ENCODE results near the gene CEP170B.
"Not testable (repeated sequence)": the region's sequence is repeated elsewhere in the genome, so short reads cannot be mapped to it uniquely, and the experiment has no call there.

CEP170B gene

DNA sequence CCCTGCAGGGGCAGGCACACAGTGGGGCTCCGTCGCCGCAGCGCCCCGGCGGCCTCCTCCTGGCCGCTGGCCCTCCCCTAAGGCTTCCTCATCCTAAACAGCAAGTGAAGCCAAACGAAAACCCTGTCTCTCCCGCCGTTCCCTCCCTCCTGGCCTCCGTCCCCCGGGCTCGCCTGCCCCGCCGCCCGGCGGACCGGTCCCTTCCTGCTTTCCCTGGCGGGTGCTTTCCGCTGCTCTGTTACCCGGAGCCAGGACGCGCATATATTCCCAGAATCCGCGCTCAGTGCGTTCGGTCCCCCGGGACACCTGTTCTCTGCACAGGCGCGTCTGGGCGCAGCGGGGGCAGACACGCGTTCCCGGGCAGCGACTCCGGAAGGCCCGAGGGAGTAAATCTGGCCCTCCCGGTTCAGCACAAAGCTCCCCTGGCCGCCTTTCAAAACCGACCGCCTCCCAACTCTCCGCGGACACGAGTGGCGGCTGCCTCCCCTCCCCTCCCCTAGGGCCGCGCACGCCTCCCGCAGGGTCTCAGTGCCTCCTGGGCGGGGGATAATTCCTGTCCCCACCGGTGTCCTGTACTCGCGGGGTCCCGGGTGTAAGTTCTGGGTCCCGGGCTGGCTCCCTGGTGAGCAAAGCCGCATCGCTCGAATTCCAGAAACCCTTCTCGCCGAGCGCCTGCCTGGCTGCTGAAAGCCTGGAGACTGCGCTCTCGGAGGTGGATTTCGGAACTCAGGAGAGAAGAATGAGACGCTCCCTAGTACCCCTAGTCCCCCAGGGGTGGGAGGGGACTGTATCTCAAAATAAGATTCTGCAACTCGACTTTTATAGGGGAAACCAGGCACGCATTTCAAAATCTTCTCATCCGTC is 21.4 kb upstream of the CEP170B start:
- DNase-seq (ENCODE audit: low read depth in 2 of 2, low spot score in 1 of 2), result no peak

DNA sequence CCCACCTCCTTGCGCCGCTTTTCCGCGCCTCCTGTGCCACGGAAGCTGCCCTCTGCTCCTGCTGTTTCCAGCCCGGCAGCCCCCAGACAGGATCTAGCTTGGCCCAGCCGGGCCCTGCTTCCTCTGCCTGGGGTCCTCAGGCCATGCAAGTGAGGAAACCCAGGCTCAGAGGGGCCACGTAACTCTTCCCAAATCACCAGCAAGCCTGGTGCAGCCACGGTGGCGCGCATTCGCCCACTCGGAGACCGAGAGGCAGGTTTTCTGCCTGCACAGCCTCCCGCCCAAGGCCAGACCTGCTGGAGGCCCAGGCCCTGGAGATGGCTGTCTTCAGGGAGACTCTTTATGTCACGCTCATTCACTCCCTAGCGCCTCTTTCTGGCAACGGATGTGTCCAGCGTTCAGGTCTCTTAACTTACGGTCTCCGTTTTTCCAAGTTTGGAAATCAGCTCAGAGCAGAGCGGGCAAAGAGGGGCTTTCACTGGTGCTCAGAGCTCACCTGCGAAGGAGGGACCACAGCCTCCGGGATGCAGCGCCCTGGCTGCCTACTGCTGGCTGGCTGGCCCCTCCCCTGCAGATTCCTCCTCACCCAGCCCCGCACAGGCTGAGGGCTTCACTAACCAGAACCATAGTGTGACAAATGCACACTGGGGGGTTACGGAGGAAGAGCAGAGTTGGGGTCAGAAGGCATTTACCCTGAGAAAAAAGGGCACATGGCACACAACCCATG is 20.6 kb upstream of the CEP170B start:
- DNase-seq (ENCODE audit: low read depth in 2 of 2, low spot score in 1 of 2), result no peak

DNA sequence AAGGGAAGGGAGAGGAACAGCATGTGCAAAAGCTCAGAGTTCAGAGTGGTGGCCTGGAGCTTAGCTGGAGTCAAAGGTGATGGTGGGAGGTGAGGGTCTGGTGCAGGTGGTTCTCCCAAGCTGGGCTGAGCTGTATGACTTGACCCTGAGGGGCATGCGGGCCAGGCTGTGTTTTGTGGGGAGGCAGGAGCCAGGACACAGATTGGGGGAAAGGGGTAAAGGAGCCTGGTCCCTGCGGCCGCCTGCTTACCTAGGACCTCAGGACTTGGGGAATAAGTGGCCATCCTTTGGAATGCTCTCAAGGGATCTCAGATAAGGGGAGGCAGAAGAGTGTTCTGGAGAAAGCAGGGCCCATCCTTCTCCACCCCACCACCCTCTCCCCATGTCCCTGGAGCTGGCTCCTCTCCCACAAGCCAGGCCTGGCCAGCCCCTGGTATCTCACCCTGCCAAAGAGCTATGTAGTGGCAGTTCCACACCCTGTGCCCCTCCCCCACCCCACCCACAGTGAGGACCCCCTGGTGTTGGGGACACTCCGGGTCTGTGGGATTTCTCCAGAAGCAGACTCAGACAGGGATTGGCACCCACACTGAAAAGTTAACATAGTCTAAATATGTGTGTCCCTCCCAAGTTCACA is 19.9 kb upstream of the CEP170B start:
- no peak for DNase-seq (ENCODE audit: low read depth in 2 of 2, low spot score in 1 of 2)

DNA sequence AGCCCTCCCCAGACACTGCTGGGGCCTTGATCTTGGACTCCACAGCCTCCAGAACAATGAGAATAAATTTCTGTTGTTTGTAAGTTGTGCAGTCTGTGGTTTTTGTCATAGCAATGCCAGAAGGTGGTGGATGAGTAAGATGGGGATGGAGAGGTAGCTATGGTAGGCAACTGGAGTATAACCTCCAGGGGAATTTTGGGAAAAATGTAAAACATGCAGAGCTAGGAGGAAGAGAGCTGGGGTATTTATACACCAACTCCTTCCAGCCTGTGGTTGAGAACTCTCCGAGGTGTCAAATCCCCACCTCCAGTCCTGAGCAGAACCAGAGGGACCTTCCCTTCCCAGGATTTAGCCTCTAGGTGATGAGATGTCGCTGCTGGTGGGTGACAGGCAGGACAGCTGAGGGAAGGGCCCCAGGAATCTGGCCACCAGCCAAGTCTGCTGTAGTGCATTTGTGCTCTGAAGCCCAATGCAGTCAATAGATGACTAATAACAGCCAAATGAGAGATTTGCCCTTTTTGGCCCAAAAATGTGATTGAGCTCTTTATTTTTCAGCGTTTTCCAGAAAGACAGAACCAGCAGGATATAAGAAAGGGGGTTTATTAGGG is 19.1 kb upstream of the CEP170B start:
- DNase-seq (ENCODE audit: low read depth in 2 of 2, low spot score in 1 of 2), result no peak

DNA sequence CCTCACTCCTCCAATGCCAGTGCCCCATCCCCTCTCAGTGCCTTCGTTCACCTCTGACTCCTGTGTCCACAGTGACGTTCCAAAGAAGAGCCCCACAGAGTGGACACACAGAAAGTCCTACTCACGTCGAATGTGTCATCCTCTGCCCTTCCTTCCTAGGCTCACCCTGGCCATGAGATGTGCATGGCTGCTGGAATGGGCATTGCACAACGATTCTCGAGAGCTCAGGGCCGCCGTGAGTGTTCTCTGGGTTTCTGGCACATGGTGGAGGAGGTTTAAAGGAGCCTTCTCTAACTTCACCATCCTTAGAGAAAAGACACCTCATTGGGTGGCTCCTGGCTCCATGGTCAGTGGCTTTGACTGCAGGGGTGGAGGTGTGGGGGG is 12.8 kb upstream of the CEP170B start:
- no peak for DNase-seq (ENCODE audit: low read depth in 2 of 2, low spot score in 1 of 2)

GRCh38 chr14:104855532-104856090 is 9.5 kb upstream of the CEP170B start:
- DNase-seq (ENCODE audit: low read depth in 2 of 2, low spot score in 1 of 2), result no peak

GRCh38 chr14:104856157-104856868 is 8.8 kb upstream of the CEP170B start:
- no peak for DNase-seq (ENCODE audit: low read depth in 2 of 2, low spot score in 1 of 2)

DNA sequence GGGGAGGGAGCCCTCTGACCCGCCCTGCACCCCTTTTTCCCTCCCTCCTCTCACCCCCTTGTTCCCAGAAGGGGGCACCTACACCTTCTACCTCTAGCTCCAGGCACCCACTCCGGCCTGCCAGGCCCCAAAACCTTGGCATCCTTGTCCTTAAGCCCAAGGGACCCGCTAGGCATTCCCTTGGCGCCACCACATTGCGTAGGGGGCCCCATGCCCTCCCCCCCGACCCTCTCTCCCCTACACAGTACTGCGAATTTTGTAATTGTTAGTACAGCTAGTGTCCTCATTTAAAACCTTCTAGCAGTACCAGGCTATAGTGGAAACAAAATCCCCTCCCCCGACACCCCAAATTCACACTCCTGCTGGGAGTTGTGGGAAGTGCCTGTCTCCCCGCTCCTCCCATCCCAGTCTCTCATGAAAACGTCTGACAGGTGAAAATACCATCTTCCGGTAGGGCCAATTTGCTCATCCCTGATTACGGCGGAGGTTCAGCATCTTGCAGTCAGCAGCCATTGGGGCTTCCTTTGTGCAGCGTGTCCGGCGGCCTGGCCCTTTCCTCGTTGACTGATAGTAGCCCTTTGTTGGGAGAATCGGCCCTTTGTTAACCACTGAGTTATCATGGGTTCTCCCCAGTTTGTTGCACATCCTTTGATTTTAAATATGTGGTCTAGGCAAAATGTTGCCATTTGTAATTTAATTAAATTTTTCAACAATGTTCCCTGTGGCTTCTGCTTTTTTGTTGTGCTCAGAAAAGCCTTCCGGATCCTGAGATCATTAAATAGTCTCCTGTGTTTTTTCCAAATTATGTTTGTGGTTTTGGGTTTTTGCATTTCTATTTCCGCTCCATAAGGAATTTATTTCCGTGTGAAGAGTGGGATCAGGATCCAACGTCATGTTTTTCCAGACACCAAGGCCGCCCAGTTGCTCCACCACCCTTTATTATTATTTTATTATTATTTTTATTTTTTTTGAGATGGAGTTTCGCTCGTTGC is 7.9 kb upstream of the CEP170B start:
- no peak for DNase-seq (ENCODE audit: low read depth in 2 of 2, low spot score in 1 of 2)

DNA sequence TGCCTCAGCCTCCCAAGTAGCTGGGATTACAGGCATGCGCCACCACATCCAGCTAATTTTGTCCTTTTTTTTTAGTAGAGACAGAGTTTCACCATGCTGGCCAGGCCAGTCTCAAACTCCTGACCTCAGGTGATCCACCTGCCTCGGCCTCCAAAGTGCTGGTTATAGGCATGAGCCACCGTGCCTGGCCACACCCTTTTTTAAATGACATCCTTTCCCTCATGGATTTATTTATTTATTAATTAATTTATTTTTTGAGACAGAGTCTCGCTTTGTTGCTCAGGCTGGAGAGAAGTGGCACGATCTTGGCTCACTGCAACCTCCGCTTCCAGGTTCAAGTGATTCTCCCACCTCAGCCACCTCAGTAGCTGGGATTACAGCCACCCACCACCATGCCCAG is 7.1 kb upstream of the CEP170B start:
- DNase-seq (ENCODE audit: low read depth in 2 of 2, low spot score in 1 of 2), result not testable (repeated sequence)

DNA sequence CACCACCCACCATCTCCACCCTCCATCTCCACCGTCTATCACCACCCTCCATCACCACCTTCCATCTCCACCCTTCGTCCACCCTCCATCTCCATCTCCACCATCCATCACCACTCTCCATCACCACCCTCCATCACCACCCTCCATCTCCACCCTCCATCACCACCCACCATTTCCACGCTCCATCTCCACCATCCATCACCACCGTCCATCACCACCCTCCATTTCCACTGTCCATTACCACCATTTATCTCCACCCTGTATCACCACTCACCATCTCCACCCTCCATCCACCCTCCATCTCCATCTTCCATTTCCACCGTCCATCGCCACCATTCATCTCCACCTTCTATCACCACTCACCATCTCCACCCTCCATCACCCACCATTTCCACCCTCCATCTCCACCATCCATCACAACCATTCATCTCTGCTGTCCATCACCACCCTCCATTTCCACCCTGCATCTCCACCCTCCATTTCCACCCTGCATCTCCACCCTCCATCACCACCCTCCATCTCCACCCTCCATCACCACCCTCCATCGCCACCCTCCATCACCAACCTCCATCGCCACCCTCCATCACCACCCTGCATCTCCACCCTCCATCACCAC is 6.1 kb upstream of the CEP170B start:
- no peak for DNase-seq (ENCODE audit: low read depth in 2 of 2, low spot score in 1 of 2)

GRCh38 chr14:104859900-104860299 is 5.2 kb upstream of the CEP170B start:
- no peak for DNase-seq (ENCODE audit: low read depth in 2 of 2, low spot score in 1 of 2)

- no peak for DNase-seq (ENCODE audit: low read depth in 2 of 2, low spot score in 1 of 2)
Measured at GRCh38 chr14:104860414-104860813, 4.7 kb upstream of the CEP170B start.

DNA sequence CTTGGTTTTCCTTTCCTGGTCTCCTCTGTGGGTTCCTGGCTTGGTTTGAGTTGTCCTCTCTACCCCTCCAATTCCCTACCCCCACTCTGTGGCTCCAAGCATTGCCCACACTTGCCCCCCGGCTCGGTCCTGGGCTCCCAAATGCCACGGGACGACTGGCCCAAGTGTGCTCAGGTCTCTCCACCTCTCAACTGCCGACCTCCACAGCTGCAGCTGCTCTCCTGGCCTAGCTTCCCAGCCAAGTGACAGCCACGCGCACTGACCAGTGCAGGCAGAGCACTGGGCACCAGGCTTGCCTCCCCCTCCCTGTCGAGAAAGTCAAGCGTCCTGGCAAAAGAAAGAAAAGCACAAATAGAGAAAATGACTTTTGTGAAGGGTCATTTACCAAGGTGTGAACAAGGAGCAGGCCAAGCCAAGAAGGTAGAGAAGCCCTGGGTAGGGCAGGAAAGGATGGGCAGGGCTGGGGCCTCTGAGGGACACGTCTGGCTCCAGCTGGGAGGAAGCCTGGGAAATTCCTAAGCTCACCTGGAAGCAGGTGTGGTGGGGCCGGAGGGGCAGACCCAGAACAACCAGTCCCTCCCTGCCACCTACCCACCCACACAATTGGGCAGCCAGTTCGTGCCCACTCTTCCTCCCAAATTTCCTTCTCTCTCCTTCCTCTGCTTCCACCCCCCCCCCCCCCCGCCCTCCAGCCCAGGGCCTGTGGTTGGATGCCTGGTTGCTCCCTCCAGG is 1.8 kb upstream of the CEP170B start:
- DNase-seq (ENCODE audit: low read depth in 2 of 2, low spot score in 1 of 2), result no peak

- DNase-seq (ENCODE audit: low read depth in 2 of 2, low spot score in 1 of 2), result no peak
Measured at GRCh38 chr14:104863923-104864266, 1.2 kb upstream of the CEP170B start.

DNA sequence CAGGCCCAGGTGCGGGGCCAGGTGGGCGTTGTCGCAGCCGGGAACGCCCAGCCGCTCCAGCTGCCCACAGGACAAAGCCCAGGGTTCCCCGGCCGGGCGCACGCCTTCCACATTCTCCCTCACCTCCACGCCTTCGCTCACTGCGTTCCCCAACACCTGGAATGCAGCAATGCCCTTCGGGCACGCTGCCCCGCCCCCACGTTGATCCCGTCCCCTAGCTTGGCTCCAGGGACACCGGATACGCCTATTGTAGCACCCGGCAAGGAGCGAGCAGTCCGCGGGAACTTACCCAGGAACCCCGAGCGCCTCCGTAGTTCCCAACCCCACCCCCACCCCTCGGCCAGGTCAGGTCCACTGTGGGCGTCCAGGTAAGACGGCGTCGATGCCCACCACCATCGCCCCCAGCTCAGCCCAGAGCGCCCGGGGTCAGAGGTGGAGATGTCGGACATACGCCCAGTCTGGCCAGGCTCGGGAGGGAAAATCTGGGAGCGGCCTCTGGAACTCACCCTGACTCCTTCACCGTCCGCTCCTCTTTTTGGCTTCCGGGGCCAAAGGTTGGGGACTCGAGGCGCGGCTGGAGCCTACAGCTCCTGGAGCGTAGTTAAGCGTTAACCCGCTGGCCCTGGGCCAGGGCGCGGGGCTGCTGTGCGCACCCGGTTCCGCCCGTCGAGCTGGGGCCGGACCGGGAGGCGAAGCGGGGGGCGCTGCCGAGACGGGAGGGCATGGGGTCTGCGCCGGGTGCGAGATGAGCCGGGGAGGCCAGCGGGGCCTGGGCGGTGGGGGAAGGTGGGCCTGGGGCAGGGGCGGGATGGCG is 594 bp upstream of the CEP170B start:
- no peak for DNase-seq (ENCODE audit: low read depth in 2 of 2, low spot score in 1 of 2)

- DNase-seq (ENCODE audit: low read depth in 2 of 2, low spot score in 1 of 2), result no peak
Measured at GRCh38 chr14:104865631-104866441, 768 bp downstream of the CEP170B start.
